Stomach (tissue), 9 donors: ENCODE measurements around the gene FAM163B. TPM values are rescaled to one million over a fixed set of nuclear protein-coding genes. Genes with fewer than 3 reads are reported as not detected.

Source experiments
- DNase-seq, 2 donors: peaks; one replicate each; pipeline versions ENCODE4 v3.0.0 to v3.0.0-alpha.2; 2013 to 2019
- H3K27ac ChIP-seq, 5 donors: fragments of 200-600 bp in 4 of 5; sonication (generic) in 4 of 5; one replicate each; pipeline ENCODE4 v1.5.1; 2013 to 2019; ENCODE audit warnings: mild to moderate bottlenecking in 1 of 5, moderate library complexity in 1 of 5
- H3K27me3 ChIP-seq, 3 donors: fragments of 200-600 bp; sonication (generic); one replicate each; pipeline ENCODE4 v1.5.1; 2017 to 2019; ENCODE audit warnings: mixed run types in 1 of 3
- H3K36me3 ChIP-seq, 4 donors: fragments of 200-600 bp; sonication (generic); 1 replicate in 3 of 4; 2 replicates in 1 of 4; pipeline ENCODE4 v1.5.1; 2016 to 2019
- H3K4me1 ChIP-seq, 4 donors: fragments of 200-600 bp; sonication (generic); one replicate each; pipeline ENCODE4 v1.5.1; 2016 to 2019
- H3K4me3 ChIP-seq, 4 donors: fragments of 200-600 bp; sonication (generic) in 3 of 4; one replicate each; pipeline ENCODE4 v1.5.1; 2016 to 2019; ENCODE audit warnings: mild to moderate bottlenecking in 1 of 4
- H3K9me3 ChIP-seq, 4 donors: fragments of 200-600 bp; sonication (generic); one replicate each; pipeline ENCODE4 v1.5.1; 2016 to 2019
- EP300 ChIP-seq: sonication (generic); formaldehyde crosslinking; IDR thresholded peaks from one replicate; pipeline ENCODE4 v1.6.1; 2017; ENCODE audit warnings: antibody characterized with exemption
- POLR2A ChIP-seq, 4 donors: fragments of 450-650 bp; IDR thresholded peaks; one replicate each; pipeline ENCODE4 v1.6.1; 2016; ENCODE audit warnings: antibody characterized with exemption in 4 of 4, control low read depth in 2 of 4, mild to moderate bottlenecking in 1 of 4, moderate library complexity in 1 of 4
- POLR2AphosphoS5 ChIP-seq, 3 donors: sonication (generic); formaldehyde crosslinking; IDR thresholded peaks; one replicate each; pipeline ENCODE4 v1.6.1; 2016; ENCODE audit warnings: antibody characterized with exemption in 3 of 3
- WGBS, 5 donors: extraction: QIAGEN DNeasy Blood & Tissue Kit in 3 of 5; methylation state at CpG; one replicate each; pipeline versions ENCODE4 v1.1.5 to v1.1.7; 2013 to 2018; 5-methylcytosine and 5-hydroxymethylcytosine counted together
- intact Hi-C: fragments of 100-400 bp; cut with DNase I; formaldehyde crosslinking; loops from one replicate; pipeline ENCODE4 v1.15.1; 2023; ENCODE audit warnings: low total_unique reads
- polyA plus RNA-seq, 3 donors: library from polyadenylated mRNA; stranded (reverse); fragments of 200-250 nt; gene quantifications; one replicate each; pipeline ENCODE4 v1.2.3, GENCODE V29; 2013
- total RNA-seq, 5 donors: library from RNA; depleted of rRNA; stranded (reverse); fragments of >200 nt; gene quantifications; one replicate each; pipeline versions ENCODE4 v1.1.0 to v1.2.3, GENCODE V29; 2014 to 2016
- TF ChIP-seq, protein P1 (sequence below), 7 experiments: fragments of 450-650 bp in 4 of 7; fragments of 200-600 bp in 3 of 7; sonication (generic) in 3 of 7; IDR thresholded peaks; one replicate each; pipeline ENCODE4 v1.5.1; 2016 to 2019; ENCODE audit warnings: antibody characterized with exemption in 7 of 7, control low read depth in 2 of 7, mild to moderate bottlenecking in 1 of 7
- donor health status: healthy with polysubstance abuse.
- donor health status: Bipolar disorder and iron deficiency.
- donor health status: healthy.

Gene FAM163B
- total and polyA plus RNA-seq, 8 donors = not detected

DNA sequence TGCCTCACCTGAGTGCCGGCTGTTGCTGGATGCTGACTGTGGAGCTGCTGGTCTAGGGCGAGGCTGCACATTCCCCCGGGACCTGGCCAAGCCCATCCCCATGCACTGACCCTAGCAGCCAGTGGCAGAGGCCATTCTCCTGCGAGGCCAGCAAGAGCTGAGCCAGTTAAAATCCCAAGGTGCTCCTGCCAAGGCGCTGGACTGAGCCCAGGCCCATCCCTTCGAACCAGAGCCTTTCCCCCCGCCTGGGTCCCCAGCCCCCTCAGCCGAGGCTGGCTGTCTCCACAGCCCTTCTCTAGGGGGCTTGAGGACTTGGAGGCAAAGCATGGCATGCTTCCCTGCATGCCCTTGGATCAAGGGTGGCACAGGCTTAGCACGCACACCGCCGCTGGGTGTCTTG, 73.1 kb downstream of the FAM163B start:
- 74 to 85% (median 84%) methylated on average over 9 to 11 of the region's 11 CpGs for WGBS, 5 donors
- intact Hi-C loops = loop anchor here (10.0 kb wide), 1 partner anchor 189 kb away; no protein-coding TSS in a partner anchor
- no peak for TF ChIP-seq POLR2AphosphoS5 (IDR thresholded peaks at IDR 0.05)
- TF ChIP-seq, protein P1, sequence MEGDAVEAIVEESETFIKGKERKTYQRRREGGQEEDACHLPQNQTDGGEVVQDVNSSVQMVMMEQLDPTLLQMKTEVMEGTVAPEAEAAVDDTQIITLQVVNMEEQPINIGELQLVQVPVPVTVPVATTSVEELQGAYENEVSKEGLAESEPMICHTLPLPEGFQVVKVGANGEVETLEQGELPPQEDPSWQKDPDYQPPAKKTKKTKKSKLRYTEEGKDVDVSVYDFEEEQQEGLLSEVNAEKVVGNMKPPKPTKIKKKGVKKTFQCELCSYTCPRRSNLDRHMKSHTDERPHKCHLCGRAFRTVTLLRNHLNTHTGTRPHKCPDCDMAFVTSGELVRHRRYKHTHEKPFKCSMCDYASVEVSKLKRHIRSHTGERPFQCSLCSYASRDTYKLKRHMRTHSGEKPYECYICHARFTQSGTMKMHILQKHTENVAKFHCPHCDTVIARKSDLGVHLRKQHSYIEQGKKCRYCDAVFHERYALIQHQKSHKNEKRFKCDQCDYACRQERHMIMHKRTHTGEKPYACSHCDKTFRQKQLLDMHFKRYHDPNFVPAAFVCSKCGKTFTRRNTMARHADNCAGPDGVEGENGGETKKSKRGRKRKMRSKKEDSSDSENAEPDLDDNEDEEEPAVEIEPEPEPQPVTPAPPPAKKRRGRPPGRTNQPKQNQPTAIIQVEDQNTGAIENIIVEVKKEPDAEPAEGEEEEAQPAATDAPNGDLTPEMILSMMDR (IDR thresholded peaks at IDR 0.05) = no peak
- TF ChIP-seq POLR2A (IDR thresholded peaks at IDR 0.05) = no peak
- no peak for TF ChIP-seq EP300
- H3K36me3 ChIP-seq = peaks cover 0 to 6% (median 0%) of the 10 kb centered on the region in 4 donors
- peaks cover 0 to 75% (median 21%) of the 10 kb centered on the region in 3 donors for H3K27me3 ChIP-seq
- no peak overlapping the region for H3K4me3 ChIP-seq
- peaks cover 12 to 48% (median 37%) of the 10 kb centered on the region in 4 donors for H3K4me1 ChIP-seq
- no peaks in the 10 kb centered on the region for H3K9me3 ChIP-seq
- no peak for DNase-seq
- no peak overlapping the region for H3K27ac ChIP-seq

DNA sequence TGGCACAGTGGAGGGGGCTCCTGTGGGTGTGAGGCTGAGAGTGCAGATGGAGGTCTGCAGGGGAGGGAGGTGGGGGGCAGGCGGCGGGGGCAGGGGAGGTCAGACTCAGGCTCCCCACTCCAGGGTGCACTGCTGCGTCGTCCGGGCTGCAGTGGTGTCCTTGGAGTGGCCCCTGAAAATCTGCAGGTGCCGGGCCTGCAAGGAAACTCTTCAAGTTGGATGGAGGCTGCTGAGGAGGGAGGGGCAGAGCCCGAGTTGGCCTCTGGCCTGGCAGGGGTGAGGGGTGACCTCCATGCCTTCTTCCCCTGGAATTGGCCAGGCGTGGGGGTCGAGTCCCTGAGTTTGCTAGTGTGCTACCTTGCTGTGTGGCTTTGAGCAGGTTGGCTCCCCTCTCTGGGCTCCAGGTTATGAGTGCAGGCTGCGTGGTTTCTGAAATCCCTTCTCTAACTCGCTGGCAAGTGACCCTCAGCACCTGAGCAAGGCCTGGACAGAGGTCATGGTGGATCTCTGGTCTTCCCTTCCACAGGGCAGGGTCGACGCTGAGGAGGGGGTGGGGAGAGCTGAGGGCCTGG, 73.8 kb downstream of the FAM163B start:
- DNase-seq = no peak
- Histone ChIP-seq H3K27me3 (peaks cover 0 to 74% (median 21%) of the 10 kb centered on the region in 3 donors), H3K4me3 (peak overlapping the region; percentile 42 to 46 (median 45)), H3K27ac (peak overlapping the region in 1 of 5 donors; percentile 66), H3K36me3 (no peaks in the 10 kb centered on the region), H3K4me1 (peaks cover 12 to 48% (median 37%) of the 10 kb centered on the region in 4 donors), H3K9me3 (no peaks in the 10 kb centered on the region)
- intact Hi-C loops = loop anchor here (10.0 kb wide), 1 partner anchor 189 kb away; no protein-coding TSS in a partner anchor
- TF ChIP-seq EP300 = no peak
- no peak for TF ChIP-seq POLR2A (IDR thresholded peaks at IDR 0.05)
- TF ChIP-seq, protein P1 (IDR thresholded peaks at IDR 0.05) = no peak
- no peak for TF ChIP-seq POLR2AphosphoS5 (IDR thresholded peaks at IDR 0.05)
- WGBS, 5 donors = 37 to 74% (median 61%) methylated on average over 7 to 13 of the region's 13 CpGs

DNA sequence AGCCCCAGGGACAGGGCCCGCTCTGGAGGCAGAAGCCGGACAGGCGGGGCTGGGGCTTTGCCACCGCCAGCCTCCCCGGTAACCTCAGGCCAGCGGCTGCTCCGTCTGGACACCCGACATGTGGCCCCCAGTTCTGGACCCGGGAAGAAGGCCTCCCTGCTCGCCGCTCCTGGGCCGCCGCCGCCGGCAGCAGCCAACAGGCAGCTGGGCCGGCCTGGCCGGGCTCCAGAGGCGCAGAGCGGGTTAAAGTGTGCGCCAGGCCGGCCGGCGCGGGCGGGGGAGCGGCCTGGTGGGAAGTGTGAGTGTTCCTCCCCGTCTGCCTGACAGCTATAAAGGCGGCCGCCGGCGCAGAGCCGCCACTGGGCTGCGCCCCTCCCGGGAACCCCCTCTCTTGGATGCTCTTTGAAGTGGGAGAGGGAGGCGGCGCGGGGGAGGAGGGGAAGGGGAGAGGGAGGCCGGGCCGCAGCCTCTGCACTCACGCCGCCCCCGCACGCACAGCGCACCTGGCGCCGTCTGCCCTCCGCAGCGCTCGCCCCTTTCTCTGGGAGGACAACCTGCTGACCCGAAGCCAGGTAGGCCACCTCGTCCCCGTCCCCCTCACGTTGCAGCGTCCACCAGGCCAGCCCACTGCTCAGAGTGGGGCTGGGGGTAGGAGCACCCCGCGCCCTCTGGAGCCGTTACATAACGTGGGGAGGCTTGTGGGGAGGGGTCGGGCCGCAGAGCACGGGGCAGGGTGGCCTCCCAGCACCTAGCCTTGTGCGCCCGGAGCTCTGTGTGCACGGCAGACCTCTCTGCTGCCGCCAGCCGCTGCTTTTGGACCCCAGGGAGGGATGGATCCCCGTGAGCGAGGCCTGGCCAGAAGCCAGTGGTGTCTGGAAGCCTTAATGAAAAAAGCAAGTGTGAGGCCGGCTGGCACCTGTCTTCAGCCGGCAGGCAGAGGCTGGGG, 74.6 kb downstream of the FAM163B start, which contains the start of gene ADAMTSL2:
Gene ADAMTSL2, plus strand, starts transcription at position 359 of the 946 bp plus-strand sequence. CDS start 2,009 bp downstream, outside the sequence.
- TF ChIP-seq EP300 = no peak
- peak in 1 of 3 donors; percentile 10 for TF ChIP-seq POLR2AphosphoS5 (IDR thresholded peaks at IDR 0.05)
- no peaks in the 10 kb centered on the region for H3K36me3 ChIP-seq
- H3K27me3 ChIP-seq = peaks cover 0 to 66% (median 21%) of the 10 kb centered on the region in 3 donors
- DNase-seq = peak; percentile 73 to 91
- peak within 1 kb of the TSS; percentile 42 to 46 (median 45) for H3K4me3 ChIP-seq
- peak within 1 kb of the TSS in 4 of 5 donors; percentile 4 to 66 (median 47) for H3K27ac ChIP-seq
- H3K4me1 ChIP-seq = peaks cover 12 to 41% (median 33%) of the 10 kb centered on the region in 4 donors
- WGBS, 5 donors = 1 to 6% (median 3%) methylated on average over 12 to 67 of the region's 70 CpGs
- no peaks in the 10 kb centered on the region for H3K9me3 ChIP-seq
- intact Hi-C loops = loop anchor here (10.0 kb wide), 1 partner anchor 190 kb away; no protein-coding TSS in a partner anchor

DNA sequence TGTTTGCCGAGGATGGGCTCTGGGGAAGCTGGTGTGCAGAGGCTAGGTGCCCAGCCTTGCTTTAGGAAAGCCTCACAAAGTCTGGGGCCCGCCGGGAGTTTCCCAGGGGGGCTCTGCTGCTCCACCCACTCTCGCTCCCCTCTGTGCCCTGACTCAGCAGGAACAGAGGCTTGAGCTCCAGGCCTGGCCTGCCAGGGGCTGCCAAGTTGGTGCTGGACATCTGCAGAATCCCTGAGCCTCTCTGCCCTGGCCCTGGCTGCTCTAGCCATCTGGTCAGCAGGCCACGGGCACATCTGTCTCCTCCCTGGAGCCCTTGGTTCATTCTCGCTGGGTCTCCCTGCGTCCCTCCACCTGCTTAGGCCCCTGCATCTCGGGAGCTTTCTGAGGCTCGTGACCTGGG, 75.3 kb downstream of the FAM163B start:
- Histone ChIP-seq H3K27ac (peak overlapping the region in 3 of 5 donors; percentile 30 to 66 (median 64)), H3K4me1 (peaks cover 12 to 34% (median 27%) of the 10 kb centered on the region in 4 donors), H3K4me3 (peak overlapping the region; percentile 42 to 46 (median 45)), H3K36me3 (no peaks in the 10 kb centered on the region), H3K27me3 (peaks cover 0 to 60% (median 26%) of the 10 kb centered on the region in 3 donors), H3K9me3 (no peaks in the 10 kb centered on the region)
- TF ChIP-seq POLR2AphosphoS5 (IDR thresholded peaks at IDR 0.05) (no peak), EP300 (no peak), POLR2A (IDR thresholded peaks at IDR 0.05) (no peak)
- TF ChIP-seq, protein P1 (IDR thresholded peaks at IDR 0.05) = no peak
- 36 to 63% (median 55%) methylated on average over 7 to 9 of the region's 9 CpGs for WGBS, 5 donors
- intact Hi-C loops = loop anchor here (10.0 kb wide), 1 partner anchor 191 kb away; no protein-coding TSS in a partner anchor
- DNase-seq = peak in 1 of 2 donors; percentile 56
